ENCODE data around the gene PCBD2.

DNA sequence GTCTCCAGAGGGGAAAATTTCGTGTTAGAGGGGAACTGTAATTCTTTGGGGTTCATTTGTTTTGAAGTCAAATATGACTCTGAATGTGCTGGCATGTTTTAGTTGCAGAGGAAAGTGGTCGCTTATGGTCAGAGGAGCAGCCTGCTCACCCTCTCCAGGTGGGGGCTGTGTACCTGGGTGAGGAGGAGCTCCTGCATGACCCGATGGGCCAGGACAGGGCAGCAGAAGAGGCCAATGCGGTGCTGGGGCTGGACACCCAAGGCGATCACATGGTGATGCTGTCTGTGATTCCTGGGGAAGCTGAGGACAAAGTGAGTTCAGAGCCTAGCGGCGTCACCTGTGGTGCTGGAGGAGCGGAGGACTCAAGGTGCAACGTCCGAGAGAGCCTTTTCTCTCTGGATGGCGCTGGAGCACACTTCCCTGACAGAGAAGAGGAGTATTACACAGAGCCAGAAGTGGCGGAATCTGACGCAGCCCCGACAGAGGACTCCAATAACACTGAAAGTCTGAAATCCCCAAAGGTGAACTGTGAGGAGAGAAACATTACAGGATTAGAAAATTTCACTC lies 17.3 kb upstream of the PCBD2 start:
- no peak for TF ChIP-seq CTCF (IDR thresholded peaks at IDR 0.05; ENCODE audit: insufficient read depth, low read length, poor library complexity, severe bottlenecking)
- TF ChIP-seq EZH2phosphoT487 (conservative IDR thresholded peaks at IDR 0.05; ENCODE audit: low read length) = no peak
